ENCODE data around the gene LIPE.
A peak's percentile ranks its signal among the peaks of the same experiment; 100 is the strongest.

LIPE gene

GRCh38 chr19:42388851-42389489 is 38.2 kb downstream of the LIPE start:
- DNase-seq (ENCODE audit: low read depth in 2 of 2, low spot score in 1 of 2): no peak

DNA sequence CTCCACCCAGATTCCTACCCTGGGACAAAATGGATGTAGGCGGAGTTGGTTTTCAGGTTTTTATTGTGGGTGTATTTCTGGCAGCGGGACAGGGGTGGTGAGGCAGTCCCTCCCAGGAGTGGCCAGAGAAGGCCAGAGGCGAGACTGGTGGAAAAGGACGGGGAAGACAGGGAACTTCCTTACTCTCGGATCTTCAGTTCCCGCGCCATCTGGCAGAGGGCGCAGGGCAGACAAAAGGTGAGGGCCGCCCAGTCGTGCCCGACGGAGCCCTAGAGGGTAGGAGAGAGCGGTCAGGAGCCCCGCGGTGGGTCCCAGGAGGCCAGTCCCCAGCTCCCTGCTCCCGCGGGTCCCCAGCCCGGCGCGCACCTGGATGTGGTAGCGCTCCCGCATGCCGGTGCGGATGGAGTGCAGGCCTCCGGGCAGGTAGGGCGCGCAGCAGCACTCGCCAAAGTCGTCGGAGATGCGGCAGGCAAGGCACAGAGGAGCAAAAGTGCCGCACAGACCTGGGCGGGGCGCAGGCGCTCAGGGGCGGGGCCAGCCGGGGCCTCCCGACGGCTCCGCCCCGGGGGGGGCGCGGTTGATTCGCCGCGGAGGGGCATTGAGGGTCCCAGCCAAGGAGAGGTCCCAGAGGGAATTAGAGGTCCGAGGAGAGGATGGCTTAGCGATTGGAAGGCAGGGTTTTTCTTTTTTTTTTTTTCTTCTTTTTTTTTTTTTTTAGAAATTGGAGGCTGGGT is 40.0 kb downstream of the LIPE start:
- DNase-seq (ENCODE audit: low read depth in 2 of 2, low spot score in 1 of 2): peak in 1 of 2 donors; percentile 35

GRCh38 chr19:42380155-42380554 is 47.0 kb downstream of the LIPE start:
- DNase-seq (ENCODE audit: low read depth in 2 of 2, low spot score in 1 of 2): no peak

DNA sequence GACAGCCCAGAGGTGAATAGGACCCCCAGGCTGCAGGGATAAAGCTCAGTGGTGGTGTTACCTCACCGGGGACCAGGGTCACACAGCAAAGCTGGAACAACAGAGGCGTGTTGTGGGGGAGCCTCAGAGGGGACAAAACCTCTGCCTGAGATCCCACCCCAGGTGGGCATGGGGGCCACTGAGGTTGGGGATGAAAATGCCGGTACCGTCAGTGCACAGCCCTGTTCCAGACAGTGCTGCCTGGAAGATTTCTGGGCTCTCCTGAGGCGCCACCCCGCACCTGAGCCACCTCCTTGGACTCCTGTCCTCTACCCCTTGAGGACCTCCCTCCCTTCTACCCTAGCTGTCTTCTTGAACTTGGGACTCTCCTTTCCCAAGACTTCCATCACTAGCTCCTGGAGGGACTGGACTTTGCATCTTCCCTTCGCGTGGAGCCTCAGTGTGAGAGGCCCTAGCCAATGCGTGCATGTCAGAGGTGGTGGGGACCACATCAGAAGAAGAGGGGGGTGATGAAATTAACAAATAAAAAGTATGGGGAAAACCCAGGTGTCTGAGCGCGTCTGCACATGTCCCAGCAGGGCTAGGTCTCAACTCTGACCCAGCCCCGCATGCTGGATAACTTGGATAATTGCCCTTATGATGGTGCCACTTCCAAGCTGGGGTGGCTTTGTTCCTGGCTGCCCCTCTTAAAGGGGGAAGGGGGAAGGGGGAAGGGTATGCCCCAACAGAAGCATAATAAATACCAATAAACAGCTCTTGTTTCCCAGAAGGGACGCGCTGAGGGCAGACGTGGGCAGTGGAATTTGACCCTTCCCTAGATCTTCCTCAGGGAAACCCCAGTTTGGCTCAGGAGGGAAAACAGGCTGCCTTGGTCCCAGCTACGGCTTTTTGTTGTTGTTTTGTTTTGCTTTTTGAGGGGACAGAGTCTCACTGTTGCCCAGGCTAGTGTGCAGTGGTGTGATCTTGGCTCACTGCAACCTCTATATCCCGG is 48.7 kb downstream of the LIPE start:
- DNase-seq (ENCODE audit: low read depth in 2 of 2, low spot score in 1 of 2): no peak

DNA sequence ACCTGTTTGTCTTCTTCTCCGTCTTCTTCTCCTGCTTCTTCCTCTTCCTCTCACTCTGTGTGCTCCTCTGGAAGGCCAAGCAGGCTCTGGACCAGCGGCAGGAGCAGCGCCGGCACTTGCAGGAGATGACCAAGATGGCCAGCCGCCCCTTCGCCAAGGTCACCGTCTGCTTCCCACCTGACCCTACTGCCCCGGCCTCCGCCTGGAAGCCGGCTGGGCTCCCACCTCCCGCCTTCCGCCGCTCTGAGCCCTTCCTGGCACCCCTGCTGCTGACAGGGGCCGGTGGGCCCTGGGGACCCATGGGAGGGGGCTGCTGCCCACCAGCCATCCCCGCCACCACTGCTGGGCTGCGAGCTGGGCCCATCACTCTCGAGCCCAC is 51.0 kb downstream of the LIPE start:
- DNase-seq (ENCODE audit: low read depth in 2 of 2, low spot score in 1 of 2): no peak

- DNase-seq (ENCODE audit: low read depth in 2 of 2, low spot score in 1 of 2): no peak
These were observed 51.6 kb downstream of the LIPE start for GRCh38 chr19:42375415-42376176.

DNA sequence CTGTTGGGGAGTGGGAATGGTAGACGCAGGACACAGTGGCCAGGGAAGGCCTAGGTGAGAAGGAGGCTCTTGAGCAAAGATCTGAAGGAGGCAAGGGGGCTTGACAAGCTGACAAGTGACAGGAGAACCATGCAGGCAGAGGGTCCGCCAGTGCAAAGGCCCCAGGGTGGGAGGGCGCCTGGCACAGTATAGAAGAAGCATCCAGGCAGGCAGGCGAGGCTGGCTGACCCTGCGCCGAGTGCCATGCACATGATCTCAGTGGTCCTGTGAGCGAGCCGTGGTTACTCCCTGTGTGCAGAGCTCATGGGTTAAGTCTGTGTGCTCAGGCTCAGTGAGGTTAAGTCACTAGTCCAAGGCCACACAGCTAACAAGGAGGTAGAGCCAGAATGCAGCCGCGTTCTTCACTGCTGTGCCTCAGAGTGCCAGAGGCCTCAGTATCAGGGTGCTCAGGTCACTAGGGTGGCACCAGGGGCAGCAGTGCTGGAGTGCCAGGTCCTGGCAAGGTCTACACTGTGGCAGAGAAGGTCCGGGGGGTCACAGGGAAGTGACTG is 52.3 kb downstream of the LIPE start:
- no peak for DNase-seq (ENCODE audit: low read depth in 2 of 2, low spot score in 1 of 2)

- DNase-seq (ENCODE audit: low read depth in 2 of 2, low spot score in 1 of 2): no peak
These were observed 56.5 kb downstream of the LIPE start for GRCh38 chr19:42370626-42371175.

DNA sequence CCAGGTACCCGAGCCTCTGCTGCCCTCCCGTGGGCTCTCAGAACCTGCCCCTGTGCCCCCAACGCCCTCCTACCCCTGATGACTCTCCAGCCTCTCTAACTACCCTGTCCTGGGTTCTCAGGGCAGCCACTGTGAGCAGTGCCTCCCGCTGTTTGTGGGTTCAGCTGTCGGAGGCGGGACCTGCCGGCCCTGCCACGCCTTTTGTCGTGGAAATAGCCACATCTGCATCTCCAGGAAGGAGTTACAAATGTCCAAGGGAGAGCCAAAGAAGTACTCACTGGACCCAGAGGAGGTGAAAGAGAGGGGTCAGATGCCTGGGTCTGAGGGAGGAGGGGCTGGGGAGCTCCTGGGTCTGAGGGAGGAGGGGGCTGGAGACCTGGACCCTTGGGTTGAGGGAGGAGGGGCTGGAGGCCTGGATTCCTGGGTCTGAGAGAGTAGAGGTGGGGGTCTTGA is 57.1 kb downstream of the LIPE start:
- no peak for DNase-seq (ENCODE audit: low read depth in 2 of 2, low spot score in 1 of 2)

GRCh38 chr19:42369433-42370067 is 57.6 kb downstream of the LIPE start:
- no peak for DNase-seq (ENCODE audit: low read depth in 2 of 2, low spot score in 1 of 2)

- no peak for DNase-seq (ENCODE audit: low read depth in 2 of 2, low spot score in 1 of 2)
These were observed 58.4 kb downstream of the LIPE start for GRCh38 chr19:42368765-42369164.

GRCh38 chr19:42368360-42368759 is 58.8 kb downstream of the LIPE start:
- no peak for DNase-seq (ENCODE audit: low read depth in 2 of 2, low spot score in 1 of 2)

DNA sequence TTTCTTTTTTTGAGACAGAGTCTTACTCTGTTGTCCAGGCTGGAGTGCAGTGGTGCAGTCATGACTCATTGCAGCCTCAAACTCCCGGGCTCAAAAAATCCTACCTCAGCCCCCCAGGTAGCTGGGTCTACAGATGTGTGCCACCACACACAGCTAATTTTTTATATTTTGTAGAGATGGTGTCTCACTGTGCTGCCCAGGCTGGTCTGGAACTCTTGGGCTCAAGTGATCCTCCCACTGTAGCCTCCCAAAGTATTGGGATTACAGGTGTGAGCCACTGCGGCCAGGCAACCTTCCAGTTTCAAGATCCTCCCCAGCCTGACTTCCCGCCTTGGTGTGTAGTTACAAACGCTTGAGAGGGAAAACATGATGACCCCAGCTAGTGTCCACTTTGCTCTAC is 59.3 kb downstream of the LIPE start:
- no peak for DNase-seq (ENCODE audit: low read depth in 2 of 2, low spot score in 1 of 2)

DNA sequence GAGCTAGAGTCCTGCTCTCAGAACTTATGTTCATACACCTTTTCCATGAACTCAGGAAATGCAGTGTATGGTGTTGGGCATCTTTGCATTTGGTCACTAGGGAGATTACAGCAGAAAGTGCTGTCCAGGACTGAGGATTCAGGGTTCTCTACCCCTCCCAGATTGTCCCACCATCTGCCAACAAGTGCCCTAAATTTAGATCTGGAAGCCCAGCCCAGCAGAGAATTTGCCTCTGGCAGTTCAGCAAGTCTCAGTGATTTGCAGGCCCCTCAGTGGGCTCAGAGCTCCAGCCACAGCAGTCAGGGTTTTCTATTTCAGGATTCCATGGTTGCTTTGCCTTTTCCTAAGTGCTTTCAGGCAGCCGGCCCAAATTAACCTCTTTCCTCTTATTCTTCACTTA is 60.5 kb downstream of the LIPE start:
- DNase-seq (ENCODE audit: low read depth in 2 of 2, low spot score in 1 of 2): no peak

DNA sequence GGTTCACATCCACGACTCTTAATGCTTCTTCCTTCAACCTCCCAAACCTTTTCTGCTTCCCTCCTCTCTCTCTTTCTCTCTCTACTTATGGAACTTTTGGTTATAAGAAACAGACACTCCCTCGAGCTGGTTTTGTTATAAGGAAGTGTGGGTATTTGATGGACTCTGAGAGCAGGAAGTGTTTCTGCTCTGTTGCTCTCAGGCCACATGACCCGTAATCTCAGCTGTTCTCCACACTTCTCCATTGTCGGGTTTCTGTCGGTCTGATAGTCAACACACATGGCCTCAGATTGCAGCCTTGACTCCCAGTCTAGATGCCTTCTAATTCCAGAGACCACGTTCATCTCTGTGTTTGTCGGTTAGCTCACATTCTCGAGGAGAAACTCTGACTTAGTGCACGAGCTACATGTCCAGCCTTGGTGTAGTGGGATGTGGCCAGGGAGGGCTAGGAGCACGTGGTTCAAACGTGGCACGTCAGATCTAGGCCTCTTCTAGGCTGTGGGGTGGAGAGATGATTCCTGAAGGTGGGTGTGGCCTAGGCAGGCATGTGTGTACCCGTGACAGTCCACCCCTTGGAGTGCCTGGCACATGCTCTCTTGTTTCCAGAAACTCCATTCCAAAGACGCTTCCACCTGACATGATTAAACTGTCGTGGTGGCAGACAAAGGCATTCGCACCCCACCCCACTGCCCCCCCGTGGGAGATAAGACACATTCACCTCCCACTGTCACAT is 63.4 kb downstream of the LIPE start:
- DNase-seq (ENCODE audit: low read depth in 2 of 2, low spot score in 1 of 2): no peak

GRCh38 chr19:42362891-42363440 is 64.2 kb downstream of the LIPE start:
- no peak for DNase-seq (ENCODE audit: low read depth in 2 of 2, low spot score in 1 of 2)

DNA sequence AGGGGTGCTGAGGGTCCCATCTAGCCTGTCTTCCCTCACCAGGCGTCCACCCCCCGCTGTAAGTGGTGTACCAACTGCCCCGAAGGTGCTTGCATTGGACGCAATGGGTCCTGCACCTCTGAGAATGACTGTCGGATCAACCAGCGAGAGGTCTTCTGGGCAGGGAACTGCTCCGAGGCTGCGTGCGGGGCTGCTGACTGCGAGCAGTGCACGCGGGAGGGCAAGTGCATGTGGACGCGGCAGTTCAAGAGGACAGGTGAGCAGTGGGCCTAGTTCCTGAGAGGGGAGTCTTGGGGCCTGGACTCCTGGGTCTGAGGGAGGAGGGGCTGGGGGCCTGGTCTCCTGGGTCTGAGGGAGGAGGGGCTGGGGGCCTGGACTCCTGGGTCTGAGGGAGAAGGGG is 64.8 kb downstream of the LIPE start:
- DNase-seq (ENCODE audit: low read depth in 2 of 2, low spot score in 1 of 2): no peak

- DNase-seq (ENCODE audit: low read depth in 2 of 2, low spot score in 1 of 2): no peak
These were observed 65.7 kb downstream of the LIPE start for GRCh38 chr19:42361545-42361910.
